ENCODE data around the gene FERMT2. TPM values are rescaled to one million over a fixed set of nuclear protein-coding genes. Genes with fewer than 3 reads are reported as not detected.

The FERMT2 gene, protein sequence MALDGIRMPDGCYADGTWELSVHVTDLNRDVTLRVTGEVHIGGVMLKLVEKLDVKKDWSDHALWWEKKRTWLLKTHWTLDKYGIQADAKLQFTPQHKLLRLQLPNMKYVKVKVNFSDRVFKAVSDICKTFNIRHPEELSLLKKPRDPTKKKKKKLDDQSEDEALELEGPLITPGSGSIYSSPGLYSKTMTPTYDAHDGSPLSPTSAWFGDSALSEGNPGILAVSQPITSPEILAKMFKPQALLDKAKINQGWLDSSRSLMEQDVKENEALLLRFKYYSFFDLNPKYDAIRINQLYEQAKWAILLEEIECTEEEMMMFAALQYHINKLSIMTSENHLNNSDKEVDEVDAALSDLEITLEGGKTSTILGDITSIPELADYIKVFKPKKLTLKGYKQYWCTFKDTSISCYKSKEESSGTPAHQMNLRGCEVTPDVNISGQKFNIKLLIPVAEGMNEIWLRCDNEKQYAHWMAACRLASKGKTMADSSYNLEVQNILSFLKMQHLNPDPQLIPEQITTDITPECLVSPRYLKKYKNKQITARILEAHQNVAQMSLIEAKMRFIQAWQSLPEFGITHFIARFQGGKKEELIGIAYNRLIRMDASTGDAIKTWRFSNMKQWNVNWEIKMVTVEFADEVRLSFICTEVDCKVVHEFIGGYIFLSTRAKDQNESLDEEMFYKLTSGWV
- 55.4 and 104 TPM in 2 replicates for total RNA-seq

DNA sequence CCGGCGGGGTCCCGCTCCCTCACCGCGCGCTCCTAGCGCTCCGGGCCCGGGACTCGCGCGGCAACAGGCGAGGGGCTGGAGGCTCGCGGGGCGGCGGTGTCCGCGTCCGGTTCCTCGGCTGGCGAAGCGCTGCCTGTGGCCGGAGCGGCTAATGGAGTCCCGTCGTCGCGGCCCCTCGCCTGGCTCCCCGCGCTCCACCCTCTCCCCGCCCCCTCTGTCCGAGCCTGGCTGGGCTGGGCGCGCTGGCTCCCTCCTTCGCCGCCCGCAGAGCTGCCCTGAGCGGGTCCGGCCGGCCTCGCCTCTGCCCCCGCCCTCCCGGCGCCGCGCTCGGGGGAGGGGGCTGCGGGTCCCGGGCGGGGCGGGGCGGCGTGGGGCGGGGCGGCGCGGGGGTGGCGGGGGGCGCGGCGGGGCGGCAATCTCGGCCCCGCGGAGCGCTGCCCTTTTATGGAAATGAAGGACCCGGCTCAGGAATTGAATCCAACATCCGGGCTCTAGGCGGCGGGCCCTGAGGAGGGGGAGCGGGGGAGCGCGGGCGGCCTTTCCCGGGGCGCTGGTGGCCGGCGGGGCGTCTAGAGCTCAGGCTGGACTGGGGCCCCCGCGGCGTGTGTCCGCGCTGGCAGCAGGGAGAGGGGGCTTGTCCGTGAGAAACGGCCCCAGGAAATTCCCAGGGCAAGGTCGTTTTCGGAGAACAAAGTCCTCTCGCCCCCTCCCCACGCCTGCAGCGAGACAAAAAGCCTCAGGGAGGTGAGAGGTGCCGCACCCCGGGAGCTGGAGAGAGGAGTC is at the start of gene FERMT2:
Gene FERMT2, minus strand, starts transcription at position 153 of the 783 bp plus-strand sequence. CDS start 482 bp downstream, outside the sequence.

Other genes starting within 250 kb of the FERMT2 start
- 80.9 and 86.9 TPM in 2 replicates for gene PSMC6, start 243.8 kb downstream of the FERMT2 start, total RNA-seq
- 19.6 and 29.7 TPM in 2 replicates for gene STYX, start 220.9 kb downstream of the FERMT2 start, total RNA-seq
- gene GNPNAT1, start 159.4 kb downstream of the FERMT2 start, total RNA-seq = 11.0 and 23.7 TPM in 2 replicates
- gene DDHD1, start 202.3 kb upstream of the FERMT2 start, total RNA-seq = 5.9 and 7.1 TPM in 2 replicates

Measured in placental epithelial cell (primary cell).